DMS53 treated with DMSO at 0.1 percent for 48 hours (cell line): ENCODE measurements around the gene ARHGAP30.

Source experiments
- DNase-seq: peaks from one replicate; lab custom pipeline; 2025; ENCODE audit not compliant: unreplicated experiment; lab: John Stamatoyannopoulos, UW

ARHGAP30 gene

DNA sequence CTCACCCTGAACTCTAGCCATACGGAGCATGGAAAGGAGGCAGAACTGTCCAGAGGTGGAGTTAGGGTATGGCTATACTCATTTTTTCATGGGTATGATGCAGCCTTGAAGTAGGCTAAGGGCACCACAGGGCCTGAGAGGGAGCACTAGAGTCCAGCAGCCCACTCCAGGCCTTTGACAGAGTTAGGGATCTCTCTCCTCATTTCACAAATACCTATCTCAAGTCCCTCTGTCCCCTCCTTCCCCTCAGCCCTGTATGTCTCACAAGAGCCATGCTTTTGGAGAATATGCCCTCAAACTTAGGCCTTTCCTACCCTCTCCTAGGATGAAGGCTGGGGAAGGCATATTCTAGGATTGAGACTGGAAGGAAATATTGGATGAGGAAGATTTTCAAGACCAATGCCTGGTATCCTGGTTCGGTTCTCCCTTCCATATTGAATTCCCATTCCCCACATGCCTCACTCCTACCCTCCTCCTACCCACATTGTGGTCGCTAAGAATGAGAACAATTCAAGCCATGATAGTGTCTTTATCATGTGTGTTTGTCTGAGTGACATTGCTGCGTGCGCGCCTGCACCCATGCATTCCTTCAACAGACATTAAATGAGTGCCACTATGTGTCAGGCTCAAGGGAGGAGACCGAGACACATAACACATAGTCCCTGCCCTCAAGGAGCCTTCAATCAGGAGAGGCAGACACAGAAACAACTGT is 22.3 kb upstream of the ARHGAP30 start:
- DNase-seq: no peak

DNA sequence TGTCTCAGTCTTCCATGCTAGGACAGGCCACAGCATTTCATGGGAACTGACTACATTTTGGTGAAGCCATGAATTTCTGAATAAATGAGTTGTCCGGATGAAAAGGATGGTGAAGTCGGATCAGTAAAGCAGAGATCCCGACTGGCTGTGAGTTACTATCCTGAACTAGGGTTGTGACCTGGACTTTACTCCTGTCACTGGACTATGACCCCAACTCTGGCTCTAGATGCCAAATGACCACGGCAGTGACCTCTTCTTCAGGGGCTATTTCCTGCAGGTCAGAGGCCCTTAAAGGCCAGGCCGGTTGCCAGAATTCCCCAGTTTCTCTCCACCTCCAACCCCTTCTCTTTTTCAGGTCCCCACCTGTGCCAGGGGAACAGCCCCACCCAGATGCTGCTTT is 21.4 kb upstream of the ARHGAP30 start:
- DNase-seq: no peak

DNA sequence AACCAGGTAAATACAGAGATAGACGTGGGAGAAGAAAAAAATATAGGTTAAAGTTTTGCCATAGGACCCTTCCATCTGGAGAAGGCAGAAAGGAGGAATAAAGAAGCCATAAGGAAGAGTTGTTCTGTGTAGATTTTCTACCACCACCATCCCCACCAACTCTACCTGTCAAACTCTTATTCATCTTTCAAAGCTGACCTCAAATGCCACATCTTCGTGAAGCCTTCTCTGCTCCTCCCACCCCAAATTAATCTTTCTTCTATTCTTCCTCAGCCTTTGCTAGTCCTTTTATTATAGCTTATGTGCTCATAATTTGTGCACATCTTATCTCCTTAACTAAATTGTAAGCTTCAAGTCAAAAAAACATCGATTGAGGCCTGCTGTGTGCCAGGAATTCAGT is 20.9 kb upstream of the ARHGAP30 start:
- DNase-seq: no peak

DNA sequence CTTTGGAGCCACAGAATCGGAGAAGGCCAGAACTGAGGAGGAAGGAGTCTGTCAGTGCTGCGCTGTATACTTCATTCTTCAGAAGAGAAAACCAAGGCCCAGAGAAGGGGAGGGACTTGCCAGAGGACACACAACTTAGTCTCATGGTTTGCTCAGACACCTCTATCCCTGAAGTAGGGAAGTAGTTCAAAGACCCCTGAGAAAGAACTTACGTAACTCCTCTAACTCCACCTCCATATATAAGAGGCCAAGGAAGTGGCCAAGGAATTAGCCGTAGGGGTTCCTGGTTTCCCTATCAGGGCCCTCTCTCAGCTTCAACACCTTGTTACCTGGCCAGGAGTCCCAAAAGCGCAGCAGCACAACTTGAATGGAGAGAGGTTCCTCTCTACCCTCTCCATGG is 20.2 kb upstream of the ARHGAP30 start:
- no peak for DNase-seq

DNA sequence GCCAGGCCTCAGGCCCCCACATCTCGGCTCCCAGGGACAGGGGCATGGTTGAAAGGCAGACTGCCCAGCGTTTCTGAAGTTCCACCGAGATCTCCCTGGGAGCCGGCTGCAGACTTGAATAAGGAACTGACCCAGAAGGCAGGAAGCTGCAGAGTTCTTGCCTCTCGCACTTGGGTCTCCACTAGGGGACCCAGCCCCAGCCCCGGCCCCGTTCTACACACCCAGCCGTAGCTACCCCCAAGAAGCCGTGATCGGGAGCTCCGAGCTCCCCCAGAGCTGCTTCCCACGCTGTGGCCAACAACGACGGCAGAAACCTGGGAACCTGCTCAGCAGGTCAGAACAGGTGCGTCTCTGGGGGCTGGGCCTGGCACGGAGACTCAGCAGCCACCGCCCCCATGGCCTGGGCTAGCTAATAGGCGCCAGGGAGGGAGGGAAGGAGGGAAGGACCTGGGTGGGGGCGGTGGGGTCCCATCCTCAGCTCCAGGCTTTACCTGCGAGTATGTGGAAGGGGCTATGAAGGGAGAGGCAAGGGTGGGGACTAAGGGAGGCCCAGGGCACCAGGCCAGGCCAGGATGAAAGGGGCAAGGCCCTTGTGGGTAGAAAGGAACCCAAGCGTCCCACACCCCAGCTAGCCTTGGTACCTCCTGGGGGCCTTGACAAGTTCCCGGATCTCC is 19.7 kb upstream of the ARHGAP30 start, which contains the start of gene NECTIN4:
NECTIN4 (minus strand) TSS at position 308 of the 674 bp plus-strand sequence; CDS start at position 46, 262 bp downstream.
- DNase-seq: peak; percentile 44

DNA sequence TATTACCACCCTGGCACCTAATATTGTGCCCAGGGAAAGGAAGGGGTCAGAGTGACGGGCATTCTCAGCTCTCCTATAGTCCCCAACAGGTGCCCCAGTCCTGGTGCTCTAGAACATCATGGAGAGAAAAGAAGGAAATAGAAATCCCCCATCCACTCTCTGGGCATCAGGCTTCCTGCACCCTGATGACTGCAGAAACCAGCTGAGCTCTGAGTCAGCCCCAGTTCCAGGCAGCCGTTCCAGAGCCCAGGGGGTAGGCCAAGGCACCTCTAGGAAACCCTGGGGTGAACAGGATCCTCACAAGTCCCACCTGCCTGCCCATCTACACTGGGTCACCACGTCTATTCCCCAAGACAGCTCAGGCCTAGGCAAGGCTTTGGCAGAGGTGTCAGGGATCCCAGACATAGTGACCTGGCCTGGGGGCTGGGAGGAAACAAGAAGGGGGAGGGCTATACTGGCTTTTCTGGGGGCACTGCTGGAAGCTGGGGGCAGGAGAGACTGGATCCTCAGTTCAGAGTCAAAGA is 19.0 kb upstream of the ARHGAP30 start:
- no peak for DNase-seq

DNA sequence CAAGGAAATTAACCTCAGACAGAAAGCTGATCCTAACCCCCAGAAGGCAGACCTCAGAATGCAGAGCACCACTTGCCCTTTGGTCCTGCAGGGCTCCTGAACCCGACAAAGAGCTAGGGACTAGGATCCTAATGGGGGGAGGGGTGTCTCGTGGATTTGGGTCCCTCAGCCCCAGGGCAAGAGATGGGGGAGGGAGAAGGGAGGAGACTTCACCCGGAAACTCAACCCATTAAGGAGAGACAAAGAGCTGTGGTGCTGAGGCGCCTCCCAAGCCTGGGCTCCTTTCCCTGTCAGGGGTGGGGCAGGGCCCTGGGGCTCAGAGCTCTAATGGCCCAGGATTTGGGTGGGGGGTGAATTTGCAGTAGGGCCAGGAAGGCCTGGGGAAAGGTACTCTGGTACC is 16.8 kb upstream of the ARHGAP30 start:
- no peak for DNase-seq

DNA sequence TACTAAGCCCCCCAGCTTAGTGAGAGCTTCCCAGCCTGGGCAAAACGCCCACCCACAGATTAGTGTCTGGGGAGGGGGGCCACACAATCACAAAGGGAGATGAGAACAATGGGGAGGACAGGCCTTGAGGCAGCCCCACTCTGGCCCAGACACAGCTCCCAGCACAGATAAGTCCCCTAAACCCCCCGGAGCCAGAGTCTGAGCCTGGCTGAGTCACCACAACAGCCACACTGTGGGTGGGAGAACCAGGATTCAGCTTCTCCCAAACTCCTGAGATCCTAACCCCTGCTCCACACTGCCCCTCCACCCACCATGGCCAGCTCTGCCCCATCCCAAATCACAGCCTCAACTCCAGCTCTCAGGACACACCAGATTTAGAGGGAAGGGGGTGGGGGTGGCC is 15.5 kb upstream of the ARHGAP30 start:
- DNase-seq: no peak

DNA sequence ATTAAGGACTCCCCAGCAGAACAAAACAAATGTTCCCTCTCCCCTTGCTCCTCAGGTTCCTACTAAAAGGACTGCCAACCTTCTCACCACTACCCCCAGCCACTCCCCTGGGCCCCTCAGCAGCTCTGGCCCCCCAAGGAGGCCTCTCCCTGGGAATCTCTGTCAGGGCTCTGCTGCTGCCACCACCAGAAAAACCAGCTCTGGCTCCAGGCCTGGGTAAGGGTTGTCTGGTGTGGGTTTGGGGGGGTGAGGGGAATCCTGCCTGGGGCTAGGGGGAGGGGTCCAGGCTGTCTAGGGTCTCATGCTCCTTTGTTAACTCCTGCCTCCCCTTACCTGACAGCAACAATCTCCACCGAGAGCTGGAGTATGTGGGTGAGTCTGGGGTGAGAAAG is 14.9 kb upstream of the ARHGAP30 start:
- no peak for DNase-seq

DNA sequence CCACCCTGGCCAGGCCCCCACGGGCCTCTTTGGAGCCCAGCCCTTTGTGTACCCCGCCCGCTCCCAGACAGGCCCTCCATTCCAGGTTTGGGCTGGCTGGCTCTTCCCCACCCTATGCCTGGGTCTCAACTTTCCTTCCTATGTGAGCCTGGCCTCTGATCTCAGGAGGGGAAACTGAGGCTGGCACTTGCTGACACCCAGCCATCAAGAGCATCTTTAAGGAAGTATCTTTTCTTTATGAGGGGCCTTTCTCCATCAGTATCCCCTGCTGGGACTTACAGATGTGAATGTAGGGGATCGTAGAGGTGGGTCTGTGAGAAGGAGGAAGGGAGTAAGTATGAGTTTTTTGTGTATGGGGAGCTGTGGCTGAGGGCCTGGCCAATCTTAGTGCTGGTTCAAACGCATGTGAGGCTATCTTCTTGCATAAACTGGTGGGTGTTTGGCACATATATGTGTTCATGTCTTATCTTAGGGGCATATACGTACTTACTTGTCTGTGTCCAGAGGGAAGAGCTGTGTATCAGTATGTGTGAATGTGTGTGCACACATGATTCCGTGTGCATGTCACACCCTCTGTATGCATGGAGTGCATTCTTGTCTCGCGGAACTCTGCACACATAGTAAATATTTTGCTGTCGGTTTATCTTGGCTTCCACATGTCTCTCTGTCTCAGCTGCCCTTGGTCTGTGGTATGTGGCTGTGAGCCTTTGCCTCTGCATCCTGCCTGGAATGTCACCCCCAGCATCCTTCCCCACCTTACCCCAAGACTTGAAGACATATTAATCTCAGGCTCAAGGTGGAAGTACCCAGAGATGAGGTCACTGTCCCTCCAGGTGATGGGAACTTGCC is 14.3 kb upstream of the ARHGAP30 start:
- no peak for DNase-seq

DNA sequence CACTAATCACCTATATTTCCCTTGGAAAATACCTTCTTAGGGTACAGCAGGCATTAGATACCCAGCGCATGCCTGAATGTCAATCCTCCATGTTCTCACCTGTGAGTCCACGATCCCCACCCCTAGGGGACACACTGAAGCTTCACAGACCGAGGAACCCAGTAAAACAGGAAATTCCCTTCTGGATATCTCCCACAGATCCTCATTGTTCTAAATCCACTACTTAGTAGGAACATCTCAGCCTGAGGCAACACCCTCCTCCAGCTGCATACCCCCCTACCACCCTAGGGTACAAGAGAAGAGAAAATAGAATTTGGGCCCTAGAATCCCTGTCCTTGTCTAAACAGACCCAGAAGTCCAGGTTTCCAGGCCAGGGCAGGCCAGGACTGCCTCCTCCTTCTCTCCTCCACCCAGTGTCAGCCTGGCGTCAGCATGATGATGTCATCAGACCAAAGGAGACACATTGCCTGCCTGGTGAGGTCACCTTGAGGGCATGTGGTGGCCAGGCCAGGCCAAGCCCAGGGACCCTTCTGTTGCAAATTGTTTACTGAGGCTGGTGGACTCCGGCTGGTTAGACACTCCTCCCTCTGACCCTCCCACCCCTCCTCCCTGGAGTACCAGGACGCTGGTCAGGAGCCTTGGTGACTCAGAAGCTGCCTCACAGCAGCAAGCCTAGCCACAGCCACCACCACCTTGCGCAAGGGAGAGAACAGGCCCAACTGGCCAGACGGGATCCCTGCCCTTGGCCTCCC is 13.5 kb upstream of the ARHGAP30 start:
- DNase-seq: peak; percentile 68

DNA sequence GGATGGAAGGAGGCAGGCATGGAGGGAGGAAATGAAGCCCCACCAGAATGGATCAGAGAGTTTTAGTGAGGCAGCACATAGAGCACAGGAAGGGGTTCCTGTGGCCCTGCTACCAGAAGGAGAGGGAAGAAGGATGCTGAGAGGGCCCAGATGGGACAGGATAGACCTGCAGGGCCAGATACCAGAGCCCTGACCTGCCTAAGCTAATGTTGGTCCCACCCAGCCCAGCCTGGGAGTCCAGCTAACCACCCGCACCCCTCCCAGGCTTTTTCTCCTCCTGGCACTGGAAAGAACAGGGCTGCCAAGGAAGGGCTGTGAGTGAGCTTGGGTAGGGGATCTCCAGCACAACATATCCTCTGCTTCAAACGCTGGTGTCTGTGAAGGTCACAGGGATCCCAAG is 12.8 kb upstream of the ARHGAP30 start:
- DNase-seq: no peak

DNA sequence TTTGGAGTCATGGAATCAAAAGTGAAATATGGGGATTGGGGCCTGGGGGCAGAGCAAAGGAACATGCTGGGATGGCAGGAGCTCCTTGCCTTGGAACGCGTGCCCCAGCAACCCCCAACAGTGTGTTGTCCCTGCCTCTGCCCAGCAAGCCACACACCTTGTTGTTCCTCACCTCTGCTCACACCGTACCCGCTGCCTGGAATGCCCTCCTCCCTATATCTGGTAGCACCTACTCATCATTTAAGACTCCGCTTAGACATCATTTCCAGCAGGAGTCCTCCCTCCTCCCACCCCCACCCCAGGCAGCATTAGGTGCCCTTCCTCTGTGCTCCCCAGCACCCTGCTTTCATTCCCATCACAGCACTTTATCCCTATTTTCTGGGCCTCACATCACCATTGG is 11.8 kb upstream of the ARHGAP30 start:
- no peak for DNase-seq

DNA sequence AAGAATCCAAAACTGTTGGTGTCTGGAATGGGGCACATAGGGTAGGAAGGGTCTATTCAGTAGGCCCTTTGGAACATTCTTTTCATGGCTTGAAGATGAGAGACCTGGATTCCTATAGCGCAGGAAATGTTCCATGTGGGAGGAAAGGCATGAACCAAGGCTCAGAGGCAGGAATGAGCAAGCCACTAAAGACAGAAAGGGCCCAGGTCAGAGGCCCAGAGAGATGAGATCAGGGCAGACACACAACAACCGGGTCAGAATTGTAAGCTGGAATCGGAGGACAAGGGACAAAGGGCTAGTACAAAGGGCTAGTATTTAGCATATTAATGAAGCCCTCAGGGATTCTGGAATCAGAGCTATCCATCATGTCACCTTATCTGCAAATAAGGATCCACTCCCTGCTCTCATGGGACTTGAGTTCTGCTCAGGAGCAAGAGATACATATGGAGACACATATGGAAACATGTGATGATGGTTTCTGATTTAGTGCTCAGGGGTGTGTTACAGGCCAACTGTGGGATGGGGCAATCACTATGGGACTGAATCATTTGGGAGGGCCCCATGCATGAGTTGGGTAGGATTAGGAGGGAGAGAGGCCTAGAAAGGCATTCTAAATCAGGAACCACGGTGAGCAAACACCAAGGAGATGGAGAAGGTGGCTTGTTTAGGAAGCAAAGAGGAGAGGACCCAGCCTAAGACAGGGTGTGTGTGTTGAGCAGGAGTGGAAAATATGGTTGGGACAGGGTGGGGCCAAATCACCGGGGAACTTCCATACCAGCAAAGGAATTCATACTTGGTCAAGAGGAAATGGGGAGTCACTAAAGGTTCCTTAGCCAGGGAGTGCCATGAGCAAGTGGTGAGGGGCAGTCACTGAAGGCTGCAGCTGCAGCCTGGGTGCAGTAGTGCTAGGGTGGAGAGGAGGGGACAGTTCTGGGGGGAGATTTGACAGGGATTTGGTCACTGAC is 11.0 kb upstream of the ARHGAP30 start:
- DNase-seq: no peak

DNA sequence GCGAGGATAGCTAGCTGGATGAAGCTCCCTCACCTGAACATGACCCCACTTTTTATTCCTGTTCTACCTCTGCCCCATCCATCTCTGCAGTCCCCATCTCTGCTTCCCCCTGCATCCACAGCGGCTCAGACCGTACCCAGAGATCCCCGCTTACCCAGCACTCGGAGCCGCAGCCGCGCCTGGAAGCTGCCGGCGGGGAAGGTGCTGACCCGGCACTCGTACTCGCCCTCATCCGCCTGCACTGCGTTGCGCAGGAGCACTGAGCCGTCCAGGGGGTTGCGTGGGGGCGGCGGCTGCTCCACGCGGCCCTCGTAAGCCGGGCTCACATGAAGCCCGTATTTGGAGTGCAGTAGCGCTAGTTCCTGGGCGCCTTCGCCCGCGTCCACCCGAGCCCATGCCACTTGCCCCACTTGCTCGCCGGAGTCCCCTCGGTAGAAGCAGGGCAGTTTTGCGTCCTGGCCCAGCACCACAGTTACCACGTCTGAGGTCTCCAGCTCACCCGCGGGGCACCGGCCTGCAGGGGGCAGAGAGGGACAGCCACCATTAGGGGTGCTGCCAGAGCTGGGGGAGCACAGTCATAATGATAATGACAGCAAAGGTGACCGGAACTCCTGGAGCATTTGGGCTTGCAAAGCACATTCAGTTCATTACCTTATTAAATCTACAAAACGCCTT is 9.9 kb upstream of the ARHGAP30 start:
- DNase-seq: no peak

DNA sequence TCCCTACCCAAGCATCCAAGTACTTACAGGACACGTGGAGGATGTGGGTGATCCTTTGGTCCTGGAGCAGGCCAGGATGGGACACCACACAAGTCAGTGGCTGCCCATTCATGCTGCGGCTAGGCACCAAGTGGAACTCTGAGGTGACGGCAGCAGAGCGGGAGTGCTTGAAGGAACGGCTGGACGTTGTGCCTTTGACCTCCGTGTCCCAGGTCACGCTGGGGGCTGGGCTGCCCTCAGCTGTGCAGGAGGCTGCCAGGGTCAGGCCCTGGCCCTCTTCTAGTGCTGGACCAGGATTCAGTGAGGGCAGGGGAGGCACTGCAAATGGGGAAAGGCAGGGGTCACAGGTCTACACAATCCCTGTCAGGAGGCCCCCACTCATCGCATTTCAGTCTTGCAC is 7.7 kb upstream of the ARHGAP30 start:
- no peak for DNase-seq

DNA sequence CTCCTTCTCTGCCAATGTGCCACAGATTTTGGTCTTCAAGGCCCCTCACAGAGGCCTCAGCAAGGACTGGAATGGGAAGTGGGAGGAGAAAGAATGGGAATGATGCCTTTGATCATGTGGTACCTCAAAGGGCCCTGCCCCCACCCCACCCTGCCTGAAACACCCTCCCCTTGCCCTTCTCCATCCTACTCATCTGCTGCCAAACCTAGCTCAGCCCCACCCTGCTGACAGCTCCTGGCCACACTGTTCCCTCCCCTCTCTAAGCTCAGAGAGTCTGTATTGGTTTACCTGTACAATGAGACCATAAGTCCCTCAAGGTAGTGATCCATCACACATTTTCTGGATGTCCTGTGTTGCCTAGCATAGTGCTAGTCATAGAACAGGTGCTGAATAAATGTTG is 6.7 kb upstream of the ARHGAP30 start:
- no peak for DNase-seq

DNA sequence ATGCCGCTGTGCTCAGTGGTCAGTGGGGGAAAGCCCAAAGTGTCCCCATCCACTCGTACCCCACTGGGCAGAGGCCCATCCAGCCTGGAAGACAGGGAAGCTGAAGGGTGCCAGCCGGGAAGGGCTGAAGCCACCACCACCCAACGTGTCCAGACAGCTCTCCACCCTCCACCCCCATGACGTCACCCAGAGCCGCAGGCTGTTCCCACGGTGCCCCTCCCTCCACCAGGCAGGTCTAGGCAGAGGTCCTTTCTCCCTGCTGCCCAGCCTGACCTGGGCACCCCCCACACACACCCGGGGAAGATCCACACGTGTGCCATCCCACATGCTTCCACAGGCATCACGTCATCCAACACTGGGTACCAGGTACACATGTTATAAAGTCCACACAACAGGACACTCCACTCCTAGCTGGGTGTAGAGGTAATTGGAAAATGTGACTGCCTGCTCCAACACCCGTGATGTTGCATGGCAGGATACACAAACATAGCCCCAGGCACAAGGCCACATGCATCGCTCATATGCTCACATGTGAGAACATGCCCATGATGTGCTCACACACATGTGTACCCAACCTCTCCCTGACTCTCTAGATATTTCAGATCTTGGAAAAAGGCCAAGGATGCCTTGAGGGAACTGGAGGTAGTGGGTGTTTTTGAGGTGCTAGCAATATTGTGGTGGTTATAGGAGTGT is 5.1 kb upstream of the ARHGAP30 start:
- no peak for DNase-seq
